ENCODE data around the gene HOXC4. TPM values are rescaled to one million over a fixed set of nuclear protein-coding genes. Genes with fewer than 3 reads are reported as not detected.
A peak's percentile ranks its signal among the peaks of the same experiment; 100 is the strongest.

HOXC4 gene
- total RNA-seq: 3.3 and 4.1 TPM in 2 replicates

DNA sequence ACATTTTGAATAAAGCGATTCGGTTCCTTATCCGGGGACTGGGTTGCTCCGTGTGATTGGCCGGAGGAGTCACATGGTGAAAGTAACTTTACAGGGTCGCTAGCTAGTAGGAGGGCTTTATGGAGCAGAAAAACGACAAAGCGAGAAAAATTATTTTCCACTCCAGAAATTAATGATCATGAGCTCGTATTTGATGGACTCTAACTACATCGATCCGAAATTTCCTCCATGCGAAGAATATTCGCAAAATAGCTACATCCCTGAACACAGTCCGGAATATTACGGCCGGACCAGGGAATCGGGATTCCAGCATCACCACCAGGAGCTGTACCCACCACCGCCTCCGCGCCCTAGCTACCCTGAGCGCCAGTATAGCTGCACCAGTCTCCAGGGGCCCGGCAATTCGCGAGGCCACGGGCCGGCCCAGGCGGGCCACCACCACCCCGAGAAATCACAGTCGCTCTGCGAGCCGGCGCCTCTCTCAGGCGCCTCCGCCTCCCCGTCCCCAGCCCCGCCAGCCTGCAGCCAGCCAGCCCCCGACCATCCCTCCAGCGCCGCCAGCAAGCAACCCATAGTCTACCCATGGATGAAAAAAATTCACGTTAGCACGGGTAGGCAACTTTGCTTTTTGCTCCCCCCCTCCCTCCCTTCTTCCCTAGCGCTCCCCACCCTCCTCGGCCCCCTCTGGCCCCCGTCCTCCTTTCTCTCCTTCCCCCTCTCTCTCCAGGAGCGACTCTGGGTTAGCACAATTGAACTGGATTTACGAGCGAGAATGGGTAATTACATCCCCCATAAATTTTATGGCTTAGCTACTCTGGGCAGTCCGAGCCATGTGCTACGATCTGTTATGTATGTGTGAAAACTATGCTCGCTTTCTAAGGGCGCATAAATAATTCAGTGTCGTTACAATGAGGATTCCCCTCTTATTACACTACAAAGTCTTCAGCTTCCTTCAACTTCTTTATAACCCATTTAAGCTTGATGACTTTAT is at the start of gene HOXC4:
HOXC4 (plus strand) TSS at position 85 of the 991 bp plus-strand sequence; CDS start at position 173, 88 bp downstream.
- Histone ChIP-seq H3K79me2 (ENCODE audit: insufficient read depth, low read length) (peaks cover 7% of the 10 kb centered on the region), H2AFZ (ENCODE audit: low read length) (peak within 1 kb of the TSS; percentile 65), H3K4me1 (ENCODE audit: insufficient read depth, low read length) (peaks cover 6% of the 10 kb centered on the region), H3K4me3 (ENCODE audit: insufficient read depth, low read length) (peak within 1 kb of the TSS; percentile 76), H3K9me3 (ENCODE audit: low read depth, low read length) (no peaks in the 10 kb centered on the region), H3K36me3 (ENCODE audit: insufficient read depth, low read length) (no peaks in the 10 kb centered on the region), H3K27ac (ENCODE audit: low read depth, low read length) (peak within 1 kb of the TSS; percentile 56), H3K4me2 (ENCODE audit: insufficient read depth, low read length) (peak within 1 kb of the TSS; percentile 84), H4K20me1 (ENCODE audit: insufficient read depth, low read length) (peaks cover 27% of the 10 kb centered on the region), H3K27me3 (ENCODE audit: insufficient read depth, low read length) (no peaks in the 10 kb centered on the region)
- TF ChIP-seq CTCF (IDR thresholded peaks at IDR 0.05; ENCODE audit: extremely low read depth, low read depth, low read length): no peak
- peak; percentile 83 for DNase-seq (ENCODE audit: insufficient read length, low spot score, missing footprints)

DNA sequence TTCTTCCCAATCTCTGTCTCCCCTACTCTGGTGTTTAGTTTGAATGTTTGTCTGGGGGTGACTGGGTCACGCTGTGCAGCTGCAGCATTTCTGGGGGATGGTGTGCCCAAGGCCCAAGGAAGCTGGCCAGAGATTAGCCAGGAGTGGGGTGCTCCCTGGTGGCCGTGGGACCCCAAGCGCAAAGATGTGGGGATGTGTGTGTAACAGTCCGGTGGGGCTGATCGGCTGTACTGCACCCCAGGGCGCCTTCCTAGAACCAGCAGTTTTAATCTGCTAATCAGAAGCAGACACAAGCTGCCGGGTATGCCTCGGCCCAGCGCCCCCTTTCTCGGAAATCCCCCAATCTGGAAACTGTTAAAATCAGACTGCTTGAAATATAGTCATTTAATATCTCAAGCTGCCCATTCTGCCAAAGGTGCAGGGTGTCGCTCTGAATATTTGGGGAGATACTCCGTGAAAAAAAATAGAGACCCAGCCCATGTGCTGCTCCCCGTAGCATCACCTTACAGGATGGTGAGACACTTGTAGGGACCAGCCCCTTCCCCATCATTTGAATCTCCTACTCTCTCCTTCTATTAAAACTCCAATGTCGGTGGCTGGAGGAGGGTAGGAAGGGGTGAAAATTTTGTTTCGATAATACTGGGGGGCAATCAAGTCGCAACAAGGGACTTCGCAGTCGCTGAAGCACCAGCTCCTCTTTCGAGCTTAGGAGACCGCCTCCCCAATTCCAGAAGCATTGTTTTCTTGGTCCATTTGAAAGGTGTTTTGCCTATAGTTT is 49.4 kb upstream of the HOXC4 start:
- Histone ChIP-seq H2AFZ (ENCODE audit: low read length) (no peak overlapping the region), H3K9me3 (ENCODE audit: low read depth, low read length) (no peaks in the 10 kb centered on the region), H3K4me2 (ENCODE audit: insufficient read depth, low read length) (no peak overlapping the region), H3K27ac (ENCODE audit: low read depth, low read length) (no peak overlapping the region), H3K4me1 (ENCODE audit: insufficient read depth, low read length) (peaks cover 38% of the 10 kb centered on the region), H3K27me3 (ENCODE audit: insufficient read depth, low read length) (no peaks in the 10 kb centered on the region), H3K79me2 (ENCODE audit: insufficient read depth, low read length) (peaks cover 80% of the 10 kb centered on the region), H3K36me3 (ENCODE audit: insufficient read depth, low read length) (peaks cover 10% of the 10 kb centered on the region), H4K20me1 (ENCODE audit: insufficient read depth, low read length) (peaks cover 16% of the 10 kb centered on the region), H3K4me3 (ENCODE audit: insufficient read depth, low read length) (no peak overlapping the region)
- peak; percentile 83 for DNase-seq (ENCODE audit: insufficient read length, low spot score, missing footprints)
- peak; percentile 25 for TF ChIP-seq CTCF (IDR thresholded peaks at IDR 0.05; ENCODE audit: extremely low read depth, low read depth, low read length)

DNA sequence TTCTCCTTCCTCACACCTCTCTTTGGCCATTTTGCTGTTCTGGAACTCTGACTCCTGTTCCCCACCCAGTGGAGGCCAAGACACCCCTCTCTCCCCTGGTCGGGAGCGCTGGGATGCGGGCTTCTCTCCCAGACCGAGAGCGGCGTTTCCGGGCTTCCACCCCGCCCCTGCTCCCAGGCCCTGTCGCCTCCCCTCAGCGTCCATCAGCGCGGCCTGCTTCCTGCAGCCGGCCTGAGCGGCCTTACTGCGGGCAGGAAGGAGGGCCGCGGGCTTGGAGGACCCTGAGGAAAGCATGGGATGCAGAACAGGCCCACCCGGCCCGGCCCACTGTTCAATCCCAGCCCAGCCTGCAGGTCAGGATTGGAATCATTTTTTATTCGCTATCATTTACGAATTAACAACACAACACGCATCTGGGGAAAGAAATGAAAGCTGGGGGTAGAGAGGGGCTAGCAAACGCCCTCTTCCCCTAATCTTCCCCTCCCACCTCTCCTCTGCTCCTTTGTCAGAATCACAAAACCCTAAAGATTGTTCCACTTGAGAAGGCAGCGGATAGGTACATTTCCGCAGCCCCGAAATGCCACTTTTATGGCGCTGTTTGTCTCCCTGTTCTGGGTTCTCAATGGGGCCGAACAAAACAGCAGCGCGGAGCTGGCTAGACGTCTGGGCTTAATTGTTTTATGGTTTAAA is 48.6 kb upstream of the HOXC4 start:
- Histone ChIP-seq H3K4me2 (ENCODE audit: insufficient read depth, low read length) (peak overlapping the region; percentile 92), H3K4me1 (ENCODE audit: insufficient read depth, low read length) (peaks cover 42% of the 10 kb centered on the region), H3K9me3 (ENCODE audit: low read depth, low read length) (no peaks in the 10 kb centered on the region), H3K79me2 (ENCODE audit: insufficient read depth, low read length) (peaks cover 82% of the 10 kb centered on the region), H4K20me1 (ENCODE audit: insufficient read depth, low read length) (peaks cover 16% of the 10 kb centered on the region), H3K27ac (ENCODE audit: low read depth, low read length) (no peak overlapping the region), H2AFZ (ENCODE audit: low read length) (no peak overlapping the region), H3K36me3 (ENCODE audit: insufficient read depth, low read length) (peaks cover 10% of the 10 kb centered on the region), H3K4me3 (ENCODE audit: insufficient read depth, low read length) (peak overlapping the region; percentile 66), H3K27me3 (ENCODE audit: insufficient read depth, low read length) (no peaks in the 10 kb centered on the region)
- no peak for TF ChIP-seq CTCF (IDR thresholded peaks at IDR 0.05; ENCODE audit: extremely low read depth, low read depth, low read length)
- no peak for DNase-seq (ENCODE audit: insufficient read length, low spot score, missing footprints)

Measured in osteoblast (primary cell).